B cell (primary cell): ENCODE results near the gene CHST15. TPM values are rescaled to one million over a fixed set of nuclear protein-coding genes. Genes with fewer than 3 reads are reported as not detected.

ENCODE experiments used
- ATAC-seq: fragments of 200-7000 bp; cut with Tn5 transposase; one replicate; pipeline ENCODE4 v1.10.0; 2021; ENCODE audit warnings: low read depth, mild to moderate bottlenecking, moderate number of reproducible peaks, moderate library complexity
- CTCF ChIA-PET: fragments of 350-600 bp; sonication (Branson Sonifier 250); formaldehyde crosslinking; loops from one replicate; lab custom pipeline; 2021; ENCODE audit warnings: antibody characterized with exemption, inconsistent platforms; lab: Charles Lee
- POLR2A ChIA-PET: fragments of 350-600 bp; sonication (Branson Sonifier 250); formaldehyde crosslinking; loops from one replicate; lab custom pipeline; 2021; ENCODE audit warnings: antibody characterized with exemption; lab: Charles Lee
- DNase-seq: peaks from one replicate; pipeline ENCODE4 v3.0.0; 2013
- H2AFZ ChIP-seq: 2 replicates; pipeline ENCODE4 v1.6.1; 2012; ENCODE audit warnings: mild to moderate bottlenecking, low read depth, low read length; ENCODE audit not compliant: insufficient read depth, poor library complexity, severe bottlenecking
- H3K27ac ChIP-seq, 2 donors: 1 replicate in 1 of 2; 2 replicates in 1 of 2; pipeline ENCODE4 v1.5.1; 2012 to 2013; ENCODE audit warnings: low read length in 2 of 2, mild to moderate bottlenecking in 2 of 2, moderate library complexity in 1 of 2
- H3K27me3 ChIP-seq, 4 experiments: fragments of 200-600 bp in 1 of 4; sonication (generic) in 1 of 4; replicated peaks in 1 of 4; 1 replicate in 2 of 4; 2 replicates in 2 of 4; pipeline versions ENCODE4 v1.6.1 to v1.7.0; 2013 to 2016; ENCODE audit warnings: low read length in 3 of 4, mild to moderate bottlenecking in 2 of 4, mixed read lengths in 1 of 4, moderate library complexity in 1 of 4; ENCODE audit not compliant: insufficient read depth in 4 of 4, control insufficient read depth in 3 of 4; ENCODE audit errors: control extremely low read depth in 1 of 4
- H3K36me3 ChIP-seq, 2 experiments: replicated peaks in 1 of 2; 1 replicate in 1 of 2; 2 replicates in 1 of 2; pipeline versions ENCODE4 v1.6.1 to v1.7.1; 2013; ENCODE audit warnings: low read length in 1 of 2; ENCODE audit not compliant: insufficient read depth in 2 of 2, control insufficient read depth in 1 of 2; ENCODE audit errors: control extremely low read depth in 1 of 2, extremely low read depth in 1 of 2
- H3K4me1 ChIP-seq, 2 donors: fragments of 200-600 bp in 1 of 2; sonication (generic) in 1 of 2; 1 replicate in 1 of 2; 2 replicates in 1 of 2; pipeline versions ENCODE4 v1.5.1 to v1.6.1; 2013 to 2017; ENCODE audit warnings: low read length in 2 of 2; ENCODE audit not compliant: control insufficient read depth in 2 of 2, insufficient read depth in 2 of 2
- H3K4me2 ChIP-seq: replicated peaks from 2 replicates; pipeline ENCODE3; 2012; ENCODE audit warnings: mild to moderate bottlenecking, low read depth, low read length; ENCODE audit not compliant: poor library complexity, severe bottlenecking
- H3K4me3 ChIP-seq, 5 experiments: fragments of 200-600 bp in 1 of 5; sonication (generic) in 1 of 5; 1 replicate in 3 of 5; 2 replicates in 2 of 5; pipeline versions ENCODE4 v1.5.1 to v1.7.0; 2011 to 2016; ENCODE audit warnings: low read length in 4 of 5, mild to moderate bottlenecking in 4 of 5, low read depth in 2 of 5, control low read depth in 1 of 5, moderate library complexity in 1 of 5; ENCODE audit not compliant: insufficient read depth in 1 of 5; ENCODE audit errors: control extremely low read depth in 1 of 5, extremely low read depth in 1 of 5
- H3K79me2 ChIP-seq: fragments of 200-600 bp; sonication (generic); one replicate; pipeline ENCODE4 v1.6.0; 2016; ENCODE audit warnings: low read length; ENCODE audit not compliant: control insufficient read depth, insufficient read depth
- H3K9ac ChIP-seq: fragments of 200-600 bp; sonication (generic); 2 replicates; pipeline ENCODE4 v1.6.1; 2017; ENCODE audit warnings: mild to moderate bottlenecking, low read length, moderate library complexity
- H3K9me3 ChIP-seq, 3 donors: one replicate each; pipeline versions ENCODE4 v1.6.1 to v1.7.1; 2013; ENCODE audit warnings: low read length in 2 of 3; ENCODE audit not compliant: control insufficient read depth in 2 of 3, insufficient read depth in 1 of 3; ENCODE audit errors: control extremely low read depth in 1 of 3
- H4K20me1 ChIP-seq: 2 replicates; pipeline ENCODE4 v1.6.0; 2012; ENCODE audit warnings: mild to moderate bottlenecking, low read length; ENCODE audit not compliant: insufficient read depth, control insufficient read depth, poor library complexity, severe bottlenecking
- H3K27ac Mint-ChIP-seq: one replicate; pipeline ENCODE4 v1.8.0; 2021; ENCODE audit warnings: mixed read lengths
- H3K27me3 Mint-ChIP-seq: one replicate; pipeline ENCODE4 v1.8.0; 2021; ENCODE audit warnings: mixed read lengths
- H3K4me1 Mint-ChIP-seq: one replicate; pipeline ENCODE4 v1.8.0; 2021; ENCODE audit warnings: mixed read lengths
- H3K4me3 Mint-ChIP-seq: one replicate; pipeline ENCODE4 v1.8.0; 2021; ENCODE audit warnings: mixed read lengths
- H3K9me3 Mint-ChIP-seq: one replicate; pipeline ENCODE4 v1.8.0; 2022; ENCODE audit warnings: mixed read lengths; ENCODE audit not compliant: insufficient read depth
- CTCF ChIP-seq: fragments of 200-600 bp; IDR thresholded peaks from one replicate; pipeline ENCODE4 v1.8.0; 2022; ENCODE audit warnings: antibody characterized with exemption, mild to moderate bottlenecking
- EZH2 ChIP-seq: IDR thresholded peaks from 2 replicates; pipeline ENCODE4 v1.6.1; 2012; ENCODE audit warnings: borderline replicate concordance, low read depth, mild to moderate bottlenecking, moderate library complexity, low read length; ENCODE audit not compliant: insufficient read depth, poor library complexity, severe bottlenecking
- WGBS: methylation state at CpG from one replicate; pipeline ENCODE4 v1.1.5; 2013; ENCODE audit warnings: missing lambda C conversion rate; ENCODE audit not compliant: insufficient coverage; 5-methylcytosine and 5-hydroxymethylcytosine counted together
- intact Hi-C: fragments of 100-400 bp; cut with micrococcal nuclease; formaldehyde crosslinking; loops from one replicate; pipeline ENCODE4 v1.10.0; 2022
- polyA plus RNA-seq: library from polyadenylated mRNA; depleted of rRNA; stranded (reverse); fragments of >200 nt; gene quantifications from 2 replicates; pipeline ENCODE4 v1.2.3, GENCODE V29; 2012
- total RNA-seq, 2 donors: library from RNA; stranded (reverse); fragments of 120-200 nt in 1 of 2; gene quantifications; 1 replicate in 1 of 2; 2 replicates in 1 of 2; pipeline versions ENCODE4 v1.2.3 to v1.2.4, GENCODE V29; 2013 to 2022

Gene CHST15
- total and polyA plus RNA-seq, 2 donors (not counting 1 experiment from before 2014, with no cell fraction given) = 17.9 to 75.4 TPM

GRCh38 chr10:124033887-124034218 is 59.5 kb downstream of the CHST15 start:
- Histone ChIP-seq H3K4me2 (no peak overlapping the region), H3K27ac (no peak overlapping the region), H3K4me3 (no peak overlapping the region), H3K9me3 (no peaks in the 10 kb centered on the region), H3K36me3 (peaks cover 0 to 37% of the 10 kb centered on the region in 2 experiments), H3K9ac (no peak overlapping the region), H3K4me1 (peaks cover 19 to 41% of the 10 kb centered on the region in 2 donors), H3K79me2 (peaks cover 11% of the 10 kb centered on the region), H3K27me3 (no peaks in the 10 kb centered on the region), H2AFZ (no peak overlapping the region), H4K20me1 (no peaks in the 10 kb centered on the region)
- TF ChIP-seq EZH2 = no peak
- no peak for TF ChIP-seq CTCF
- Mint-ChIP-seq H3K27me3 (no peaks in the 10 kb centered on the region), H3K4me3 (no peak overlapping the region), H3K4me1 (peaks cover 26% of the 10 kb centered on the region), H3K27ac (peak overlapping the region; percentile 24), H3K9me3 (no peaks in the 10 kb centered on the region)
- ChIA-PET POLR2A (interaction anchor here (0.9 kb wide), 1 partner anchor 90 kb away, joined by 3 read pairs; no protein-coding TSS in a partner anchor), CTCF (interaction anchor here (0.6 to 1.5 kb wide), 2 partner anchors 38 to 92 kb away, joined by 3 to 4 read pairs; no protein-coding TSS in a partner anchor)
- 91% methylated on average over 5 of the region's 8 CpGs for WGBS
- no peak for DNase-seq
- intact Hi-C loops = no loop called here
- no peak for ATAC-seq

- H3K27ac Mint-ChIP-seq = peak overlapping the region; percentile 63
- Histone ChIP-seq H3K9ac (no peak overlapping the region), H4K20me1 (no peaks in the 10 kb centered on the region), H3K4me3 (no peak overlapping the region), H3K4me1 (peaks cover 19 to 41% of the 10 kb centered on the region in 2 donors), H3K27me3 (no peaks in the 10 kb centered on the region), H3K79me2 (peaks cover 11% of the 10 kb centered on the region), H3K36me3 (peaks cover 0 to 34% of the 10 kb centered on the region in 2 experiments), H3K9me3 (no peaks in the 10 kb centered on the region), H3K4me2 (no peak overlapping the region), H3K27ac (no peak overlapping the region), H2AFZ (no peak overlapping the region)
- intact Hi-C loops = no loop called here
- ChIA-PET POLR2A (interaction anchor here (0.9 kb wide), 1 partner anchor 91 kb away, joined by 3 read pairs; no protein-coding TSS in a partner anchor), CTCF (interaction anchor here (0.6 to 1.5 kb wide), 4 partner anchors 37 to 356 kb away, joined by 3 to 5 read pairs (median 4); no protein-coding TSS in a partner anchor)
- no peak for ATAC-seq
- DNase-seq = no peak
- no peak overlapping the region for H3K4me3 Mint-ChIP-seq
- H3K9me3 Mint-ChIP-seq = no peaks in the 10 kb centered on the region
- H3K27me3 Mint-ChIP-seq = no peaks in the 10 kb centered on the region
- no peak for TF ChIP-seq CTCF
- TF ChIP-seq EZH2 = no peak
- WGBS = 94% methylated on average over 11 of the region's 15 CpGs
- H3K4me1 Mint-ChIP-seq = peaks cover 26% of the 10 kb centered on the region
Measured at GRCh38 chr10:124032971-124033886, 60.2 kb downstream of the CHST15 start.
